NCI-H748 treated with DMSO at 0.1 percent for 48 hours (cell line): ENCODE results near the gene ABTB2.

Source experiments
- DNase-seq: peaks from one replicate; lab custom pipeline; 2025; lab: John Stamatoyannopoulos, UW

Gene ABTB2

GRCh38 chr11:34209809-34210208, 148.0 kb downstream of the ABTB2 start:
- no peak for DNase-seq

- DNase-seq, result no peak
These were observed 149.3 kb downstream of the ABTB2 start for GRCh38 chr11:34208266-34209135.

- DNase-seq, result no peak
These were observed 150.2 kb downstream of the ABTB2 start for GRCh38 chr11:34207487-34208180.

GRCh38 chr11:34206407-34207300, 151.2 kb downstream of the ABTB2 start:
- DNase-seq, result no peak

GRCh38 chr11:34205326-34206035, 152.3 kb downstream of the ABTB2 start:
- no peak for DNase-seq

GRCh38 chr11:34204396-34205279, 153.2 kb downstream of the ABTB2 start:
- no peak for DNase-seq

- DNase-seq, result no peak
These were observed 154.4 kb downstream of the ABTB2 start for GRCh38 chr11:34203377-34203871.

GRCh38 chr11:34201129-34201528, 156.7 kb downstream of the ABTB2 start:
- no peak for DNase-seq

- DNase-seq, result no peak
These were observed 158.3 kb downstream of the ABTB2 start for GRCh38 chr11:34199525-34199924.

- DNase-seq, result no peak
These were observed 159.3 kb downstream of the ABTB2 start for GRCh38 chr11:34198523-34198922.

GRCh38 chr11:34197256-34197655, 160.6 kb downstream of the ABTB2 start:
- DNase-seq, result no peak

GRCh38 chr11:34194576-34195335, 163.1 kb downstream of the ABTB2 start:
- no peak for DNase-seq

- no peak for DNase-seq
These were observed 165.1 kb downstream of the ABTB2 start for GRCh38 chr11:34192481-34193401.

- no peak for DNase-seq
These were observed 166.2 kb downstream of the ABTB2 start for GRCh38 chr11:34191578-34191977.

- no peak for DNase-seq
These were observed 167.3 kb downstream of the ABTB2 start for GRCh38 chr11:34190192-34191139.

GRCh38 chr11:34189191-34189590, 168.6 kb downstream of the ABTB2 start:
- no peak for DNase-seq

- no peak for DNase-seq
These were observed 169.6 kb downstream of the ABTB2 start for GRCh38 chr11:34188181-34188580.
